Activated CD4-positive, CD25-positive, alpha-beta regulatory T cell treated with anti-CD3 and anti-CD28 coated beads, Interleukin-2, amount 50 U/mL, for 72 hours (primary cell): ENCODE results near the gene LRRIQ4.
A peak's percentile ranks its signal among the peaks of the same experiment; 100 is the strongest.

Experiments used
- DNase-seq: peaks from one replicate; pipeline ENCODE4 v3.0.0; 2021

LRRIQ4 gene

DNA sequence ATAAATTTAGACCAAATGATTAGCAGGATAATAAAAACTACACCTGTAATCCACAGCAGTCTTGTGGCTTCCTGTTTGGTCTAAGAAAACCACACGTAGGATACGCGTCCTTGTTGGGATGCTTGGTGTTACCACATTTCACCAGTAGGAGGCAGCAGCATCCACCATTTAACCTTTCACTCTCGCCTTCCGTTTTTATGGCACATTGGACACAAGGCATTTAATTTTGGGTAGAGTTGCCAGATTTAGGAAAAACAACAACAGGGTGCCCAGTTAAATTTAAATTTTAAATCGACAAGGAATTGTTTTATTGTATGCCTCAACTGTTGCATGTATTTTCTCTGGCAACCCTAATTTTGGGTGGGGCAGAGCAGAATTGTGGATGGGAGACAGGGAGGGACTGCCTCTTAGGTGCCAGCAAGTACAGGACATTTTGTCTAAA is 50.8 kb downstream of the LRRIQ4 start:
- DNase-seq: peak; percentile 68

DNA sequence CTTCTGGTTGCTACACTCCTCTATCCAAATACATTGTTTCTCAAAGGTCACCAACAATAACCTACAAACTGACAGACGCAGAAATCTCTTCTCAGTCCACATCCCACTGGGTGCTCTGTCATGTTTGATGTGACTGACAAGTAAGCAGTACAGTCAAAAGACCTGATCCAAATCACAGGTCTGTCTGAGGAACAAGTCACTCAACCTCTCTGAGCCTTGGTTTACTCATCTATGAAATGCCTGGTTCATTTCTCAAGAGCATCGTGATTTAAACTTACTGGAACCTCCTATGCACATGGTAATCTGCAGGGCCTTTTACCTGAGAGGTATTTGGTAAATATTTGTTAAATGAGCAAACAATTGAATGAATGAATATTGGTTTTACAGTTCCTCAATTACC is 51.6 kb downstream of the LRRIQ4 start:
- DNase-seq: no peak

DNA sequence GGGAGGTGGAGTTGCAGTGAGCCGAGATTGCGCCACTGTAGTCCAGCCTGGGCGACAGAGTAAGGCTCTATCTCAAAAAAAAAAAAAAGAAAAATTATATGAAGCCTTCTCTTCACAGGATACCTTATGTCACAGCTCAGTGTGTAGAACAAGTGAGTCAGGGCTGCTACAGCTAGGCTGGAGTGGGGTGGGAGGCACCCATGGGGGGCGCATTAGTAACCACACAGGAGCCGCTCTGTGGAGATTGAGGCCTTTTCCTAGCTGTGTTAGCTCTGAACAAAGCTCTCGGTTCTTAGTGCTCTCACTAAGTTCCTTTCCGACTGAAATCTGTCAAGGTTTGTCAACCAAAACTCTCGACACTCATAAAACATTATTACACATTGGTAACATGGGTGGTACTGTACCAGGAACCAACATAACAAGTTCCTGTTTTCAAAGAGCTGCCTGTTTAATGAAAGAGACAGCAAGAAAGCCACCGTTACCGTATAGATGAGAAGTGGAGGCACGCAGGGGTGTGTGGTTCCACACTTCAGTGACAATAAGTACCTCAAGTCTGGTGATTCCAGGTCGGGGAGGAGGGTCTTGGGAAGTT is 52.6 kb downstream of the LRRIQ4 start:
- DNase-seq: no peak

DNA sequence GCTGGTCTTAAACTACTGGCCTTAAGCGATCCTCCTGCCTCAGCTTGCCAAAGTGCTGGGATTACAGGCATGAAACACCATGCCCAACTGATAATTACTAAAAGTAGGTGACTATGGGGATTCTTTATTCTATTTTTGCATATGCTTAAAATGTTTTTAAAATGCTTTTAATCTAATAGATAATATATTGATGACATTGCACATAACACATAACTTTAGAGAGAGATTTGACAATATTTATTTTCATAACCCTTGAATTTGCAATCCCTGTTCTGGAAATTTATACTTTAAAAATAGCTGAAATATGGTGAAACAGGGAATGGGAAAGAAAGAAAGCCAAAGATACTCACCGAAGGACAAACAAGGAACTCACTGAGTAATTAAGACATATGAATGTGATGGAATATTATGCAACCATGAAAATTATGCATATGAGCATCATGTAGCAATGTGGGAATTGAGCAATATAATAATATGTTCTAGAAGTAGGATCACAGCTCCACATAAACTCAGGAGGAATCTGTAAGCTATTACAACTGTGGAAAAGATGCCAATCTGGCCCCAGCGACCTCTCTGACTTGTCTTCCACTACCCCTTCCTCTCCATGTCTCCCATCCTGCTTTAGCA is 55.0 kb downstream of the LRRIQ4 start:
- DNase-seq: no peak

DNA sequence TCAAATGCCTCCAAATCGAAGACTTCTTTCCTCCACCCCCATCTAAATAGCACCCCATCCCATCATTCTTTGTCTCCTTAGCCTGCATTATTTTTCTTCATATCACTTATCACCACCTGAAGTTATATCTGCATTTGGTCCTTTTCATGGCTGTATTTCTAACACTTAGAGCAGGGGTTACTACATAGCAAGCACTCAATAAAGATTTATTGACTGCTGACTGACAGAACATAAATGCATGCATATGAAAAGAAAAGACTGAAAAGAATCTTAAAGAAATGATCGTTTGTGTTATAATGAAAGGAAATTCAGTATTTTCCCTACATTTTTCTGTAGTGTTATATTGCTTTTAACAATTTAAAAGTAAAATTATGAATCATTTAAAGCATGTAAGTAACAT is 55.7 kb downstream of the LRRIQ4 start:
- no peak for DNase-seq

DNA sequence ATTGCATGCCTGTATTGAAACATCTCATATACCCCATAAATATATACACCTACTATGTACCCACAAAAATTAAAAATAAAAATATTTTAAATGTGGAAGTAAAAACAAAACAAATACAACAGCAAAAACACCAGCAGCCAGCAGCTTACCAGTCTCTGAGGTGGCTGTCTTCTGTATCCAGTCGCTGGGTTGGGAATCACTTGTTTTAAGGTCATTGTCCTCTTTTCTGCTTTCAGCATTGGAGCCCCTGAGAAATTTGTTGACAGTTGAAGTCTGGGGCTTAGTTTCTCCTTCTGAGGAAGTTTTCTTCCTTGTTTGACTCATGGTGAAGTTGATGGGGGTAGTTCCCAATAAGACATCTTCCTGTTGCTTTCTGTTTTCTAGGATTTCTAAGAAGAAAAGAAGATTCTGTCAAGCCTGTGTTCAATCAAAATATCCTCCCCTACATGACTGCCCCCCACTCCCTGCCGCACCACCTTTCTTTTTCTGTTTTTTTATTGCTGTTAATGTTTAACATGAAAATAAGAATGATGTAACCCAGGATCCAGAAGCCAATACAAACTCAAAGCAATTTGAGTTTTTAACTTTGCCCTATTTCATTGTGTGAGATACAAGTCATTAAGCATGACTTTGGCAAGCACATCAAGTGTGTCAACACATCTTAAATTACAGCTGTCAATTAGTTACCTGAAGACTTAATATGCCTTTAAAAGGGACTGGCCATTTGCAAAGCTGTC is 57.0 kb downstream of the LRRIQ4 start, which contains the start of gene LRRC31:
TSS of gene LRRC31 (minus strand) at position 452 of the 737 bp plus-strand sequence. CDS start at position 324, 128 bp downstream.
- DNase-seq: no peak

DNA sequence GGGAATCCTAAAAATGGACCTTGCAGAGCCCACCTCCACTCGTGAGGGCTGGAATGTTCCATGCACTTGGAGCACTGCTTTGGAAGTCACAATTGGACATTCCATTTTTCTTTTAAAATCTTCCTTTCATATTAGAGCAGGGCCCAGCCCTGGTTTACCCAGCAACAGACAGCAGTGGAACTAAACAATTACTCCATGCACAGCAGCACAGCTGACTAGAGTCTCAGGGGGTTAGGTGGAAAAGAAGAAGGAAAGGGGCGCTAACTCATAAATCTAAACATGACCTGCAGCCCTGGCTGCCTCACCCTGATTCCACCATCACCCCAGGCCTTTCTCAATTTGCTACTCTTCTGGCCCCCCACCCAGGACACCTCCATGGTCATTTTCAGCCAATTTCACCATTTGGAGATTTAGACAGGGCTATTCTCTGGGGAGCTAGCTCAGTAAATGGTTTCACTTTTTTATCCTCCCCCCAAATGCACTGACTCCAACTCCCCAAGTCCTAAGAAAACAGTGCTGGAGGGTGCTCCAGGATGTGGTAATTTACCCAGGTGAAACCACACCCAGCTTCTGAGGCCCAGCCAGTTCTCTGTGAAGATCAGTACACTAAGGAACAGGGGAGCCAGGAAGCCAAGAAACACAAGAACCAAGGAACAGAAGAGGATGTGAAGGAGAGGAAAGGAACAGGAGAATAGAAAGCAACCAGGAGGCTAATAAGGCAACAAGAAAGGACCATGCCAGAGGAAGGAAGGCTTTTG is 58.6 kb downstream of the LRRIQ4 start:
- no peak for DNase-seq

DNA sequence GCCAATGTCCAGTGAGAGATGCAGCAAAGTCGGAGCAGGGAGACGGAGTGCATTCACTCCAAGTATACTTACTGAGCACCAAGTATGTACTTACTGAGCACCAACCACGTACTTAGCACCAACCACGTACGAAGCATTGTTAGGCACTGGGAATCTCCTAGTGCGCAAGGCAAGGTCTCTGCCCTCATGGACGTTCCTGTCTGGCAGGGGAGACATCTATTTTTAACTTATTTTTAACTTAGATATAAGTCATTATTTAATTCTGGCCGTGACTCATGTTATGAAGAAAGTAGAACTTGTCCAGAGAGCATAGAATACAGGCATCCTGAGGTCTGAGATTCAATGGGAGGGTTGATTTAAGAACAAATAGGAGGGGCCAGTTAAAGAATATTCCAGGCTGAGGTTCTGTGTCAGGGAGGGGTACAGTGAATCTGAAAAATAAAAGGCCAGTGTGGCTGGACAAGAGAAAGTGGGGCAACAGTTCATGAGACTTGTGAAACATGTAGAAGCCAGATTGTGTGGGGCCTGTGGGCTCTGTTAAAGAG is 66.4 kb downstream of the LRRIQ4 start:
- DNase-seq: no peak

DNA sequence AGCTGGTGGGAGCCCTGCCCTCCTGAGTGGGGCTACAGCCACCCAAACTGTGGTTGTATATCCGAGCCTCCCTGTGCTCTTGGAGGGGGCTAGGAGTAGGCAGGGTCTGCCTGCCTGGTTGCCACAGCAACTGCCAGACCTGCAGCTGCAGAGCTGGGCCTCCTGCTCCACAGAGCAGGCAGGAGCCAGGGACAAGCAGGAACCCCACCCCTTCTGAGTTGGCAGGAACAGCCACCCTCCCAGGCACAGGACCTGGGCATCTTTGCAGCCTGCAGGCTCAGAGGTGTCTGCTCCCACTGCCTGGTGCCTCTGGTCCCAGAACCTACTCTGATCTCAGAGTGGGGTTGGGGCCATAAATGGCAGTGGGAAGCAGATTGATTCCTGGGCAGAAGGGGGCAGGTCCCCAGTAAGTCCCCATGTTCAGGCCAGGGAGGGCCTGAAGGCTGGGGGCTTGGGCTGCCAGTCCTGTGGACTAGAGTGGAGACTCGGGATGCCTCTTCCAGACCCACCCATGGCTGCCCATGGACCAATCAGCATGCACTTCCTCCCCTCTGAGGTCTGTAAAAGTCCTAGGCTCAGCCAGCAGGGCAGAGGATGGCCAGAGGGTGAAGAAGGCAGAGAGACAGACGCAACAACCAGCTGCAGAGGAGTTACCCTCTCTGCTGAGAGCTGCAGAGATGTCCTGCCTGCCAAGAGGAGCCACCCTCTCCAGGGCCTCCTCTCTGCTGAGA is 67.3 kb downstream of the LRRIQ4 start:
- no peak for DNase-seq

DNA sequence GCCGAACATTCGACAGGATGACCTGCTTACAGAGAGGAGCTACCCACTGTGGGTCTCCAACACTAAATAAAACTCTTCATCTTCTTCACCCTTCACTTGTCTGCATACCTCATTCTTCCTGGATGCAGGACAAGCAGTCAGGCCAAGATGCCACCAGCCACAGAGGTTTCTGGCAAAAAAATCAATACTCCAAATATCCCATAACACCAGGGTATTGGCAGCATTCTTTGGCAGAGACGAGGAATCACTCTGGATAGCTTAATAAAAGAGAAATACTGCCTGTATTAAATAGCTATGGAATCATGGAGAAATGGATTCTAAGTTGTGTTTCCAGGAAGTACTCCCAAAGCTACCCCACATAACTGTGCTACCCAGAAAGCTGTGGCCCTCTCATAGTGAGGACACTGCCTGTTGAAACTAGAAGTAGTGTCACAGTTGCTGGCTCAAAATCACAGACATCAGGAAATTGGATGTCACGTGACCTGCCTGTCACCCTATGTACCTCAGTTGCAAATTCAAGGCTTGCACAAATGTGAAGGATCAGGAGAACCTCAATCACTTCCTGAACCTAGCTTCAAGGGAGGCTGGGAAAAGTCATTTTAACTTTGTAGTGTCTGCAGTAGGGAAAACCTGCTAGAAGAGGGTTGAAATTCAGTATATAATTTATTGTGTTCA is 68.0 kb downstream of the LRRIQ4 start:
- DNase-seq: no peak

DNA sequence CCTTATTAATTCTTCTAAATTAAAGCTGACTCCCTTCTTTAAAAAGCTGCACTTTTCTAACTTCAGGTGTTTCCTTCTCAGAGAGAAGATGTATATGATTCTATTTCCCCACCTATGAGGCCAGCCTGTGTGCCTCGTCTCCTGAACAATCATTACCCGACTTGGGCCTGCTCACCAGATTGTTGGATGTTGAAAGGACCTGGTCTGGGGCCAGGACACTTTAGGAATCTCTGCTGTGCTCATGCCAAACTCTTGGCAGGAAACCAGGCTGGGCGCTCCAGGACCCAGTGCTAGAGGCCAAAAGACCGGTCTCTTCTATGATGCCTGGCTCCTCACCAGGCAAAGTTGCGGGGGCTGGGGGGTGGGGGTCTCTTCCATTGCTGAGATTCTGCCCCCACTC is 74.0 kb downstream of the LRRIQ4 start:
- DNase-seq: no peak
